Astrocyte of the cerebellum (primary cell): ENCODE measurements around the gene ZNF107.
"Not testable (repeated sequence)": the region's sequence is repeated elsewhere in the genome, so short reads cannot be mapped to it uniquely, and the experiment has no call there.

Source experiments
- DNase-seq: peaks from one replicate; pipeline ENCODE4 v3.0.0-alpha.2; 2011; ENCODE audit warnings: low read depth
- H3K4me3 ChIP-seq: 2 replicates; pipeline ENCODE4 v1.5.1; 2011; ENCODE audit warnings: mild to moderate bottlenecking, low read depth, low read length, moderate library complexity
- in situ Hi-C: cut with HindIII; loops from 2 replicates; pipeline ENCODE4 v1.10.0; 2017; ENCODE audit warnings: low sequenced_read_pairs
- TF ChIP-seq, protein P1 (sequence below): IDR thresholded peaks from 2 replicates; pipeline ENCODE4 v1.5.1; 2012; ENCODE audit warnings: low read length, low read depth, moderate library complexity, mild to moderate bottlenecking; ENCODE audit errors: missing control alignments

ZNF107 gene

GRCh38 chr7:64654796-64655548 is 11.0 kb upstream of the ZNF107 start:
- no peak for DNase-seq
- TF ChIP-seq, protein P1, sequence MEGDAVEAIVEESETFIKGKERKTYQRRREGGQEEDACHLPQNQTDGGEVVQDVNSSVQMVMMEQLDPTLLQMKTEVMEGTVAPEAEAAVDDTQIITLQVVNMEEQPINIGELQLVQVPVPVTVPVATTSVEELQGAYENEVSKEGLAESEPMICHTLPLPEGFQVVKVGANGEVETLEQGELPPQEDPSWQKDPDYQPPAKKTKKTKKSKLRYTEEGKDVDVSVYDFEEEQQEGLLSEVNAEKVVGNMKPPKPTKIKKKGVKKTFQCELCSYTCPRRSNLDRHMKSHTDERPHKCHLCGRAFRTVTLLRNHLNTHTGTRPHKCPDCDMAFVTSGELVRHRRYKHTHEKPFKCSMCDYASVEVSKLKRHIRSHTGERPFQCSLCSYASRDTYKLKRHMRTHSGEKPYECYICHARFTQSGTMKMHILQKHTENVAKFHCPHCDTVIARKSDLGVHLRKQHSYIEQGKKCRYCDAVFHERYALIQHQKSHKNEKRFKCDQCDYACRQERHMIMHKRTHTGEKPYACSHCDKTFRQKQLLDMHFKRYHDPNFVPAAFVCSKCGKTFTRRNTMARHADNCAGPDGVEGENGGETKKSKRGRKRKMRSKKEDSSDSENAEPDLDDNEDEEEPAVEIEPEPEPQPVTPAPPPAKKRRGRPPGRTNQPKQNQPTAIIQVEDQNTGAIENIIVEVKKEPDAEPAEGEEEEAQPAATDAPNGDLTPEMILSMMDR, result no peak
- H3K4me3 ChIP-seq, result no peak overlapping the region
- in situ Hi-C loops, result loop anchor here (25.0 kb wide), 1 partner anchor 232 kb away; no protein-coding TSS in a partner anchor

DNA sequence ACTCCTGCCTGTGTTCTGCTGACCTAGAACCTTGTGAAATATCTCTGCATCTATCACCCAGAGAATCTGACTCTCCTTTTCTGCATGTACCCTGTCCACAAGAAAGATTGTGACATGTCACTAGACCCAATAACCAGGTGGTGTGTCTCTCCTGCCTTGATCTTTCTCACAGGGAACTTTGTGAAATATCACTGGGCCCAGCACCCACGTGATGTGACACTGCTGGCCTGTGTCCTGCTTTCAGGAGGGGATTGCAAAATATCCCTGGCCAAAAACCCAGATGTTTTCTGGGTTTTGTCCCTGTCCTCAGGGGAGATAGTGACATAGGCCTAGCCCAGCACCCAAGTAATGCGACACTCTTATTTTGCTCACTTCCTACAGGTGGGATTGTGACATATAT is 10.1 kb upstream of the ZNF107 start:
- TF ChIP-seq, protein P1, result no peak
- in situ Hi-C loops, result loop anchor here (25.0 kb wide), 1 partner anchor 231 kb away; no protein-coding TSS in a partner anchor
- no peak for DNase-seq
- no peak overlapping the region for H3K4me3 ChIP-seq

- TF ChIP-seq, protein P1, result no peak
- no peak for DNase-seq
- no peak overlapping the region for H3K4me3 ChIP-seq
- in situ Hi-C loops, result loop anchor here (25.0 kb wide), 1 partner anchor 231 kb away; no protein-coding TSS in a partner anchor
These were observed 9.4 kb upstream of the ZNF107 start for GRCh38 chr7:64656489-64656888.

- not testable (repeated sequence) for DNase-seq, H3K4me3 ChIP-seq
- in situ Hi-C loops, result loop anchor here (25.0 kb wide), 1 partner anchor 225 kb away; no protein-coding TSS in a partner anchor
These were observed 3.8 kb upstream of the ZNF107 start for GRCh38 chr7:64662091-64662490.

DNA sequence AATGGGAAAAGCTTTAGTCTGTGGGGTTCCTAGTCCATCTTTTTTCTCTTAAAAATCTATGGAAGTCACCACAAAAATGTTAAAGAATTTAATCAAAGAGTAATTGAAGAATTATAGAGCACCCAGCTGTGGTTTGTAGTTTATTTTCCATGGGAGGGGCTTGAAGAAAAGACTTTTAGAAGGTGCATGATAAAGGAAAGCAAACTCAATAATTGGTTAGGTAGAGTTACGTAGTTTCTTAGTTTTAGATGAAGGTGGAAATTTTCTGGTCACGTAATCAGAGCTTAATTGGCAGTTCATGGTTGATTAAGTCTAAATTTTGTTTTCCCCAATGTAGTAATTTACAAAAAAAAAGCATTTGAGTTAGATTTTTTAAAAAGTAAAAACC is 724 bp downstream of the ZNF107 start:
- H3K4me3 ChIP-seq, result peak overlapping the region; percentile 87
- TF ChIP-seq, protein P1, result no peak
- in situ Hi-C loops, result loop anchor here (25.0 kb wide), 1 partner anchor 221 kb away; no protein-coding TSS in a partner anchor
- DNase-seq, result no peak

GRCh38 chr7:64667311-64667710 is 1.4 kb downstream of the ZNF107 start:
- TF ChIP-seq, protein P1, result no peak
- no peak for DNase-seq
- no peak overlapping the region for H3K4me3 ChIP-seq
- in situ Hi-C loops, result loop anchor here (25.0 kb wide), 1 partner anchor 220 kb away; no protein-coding TSS in a partner anchor

DNA sequence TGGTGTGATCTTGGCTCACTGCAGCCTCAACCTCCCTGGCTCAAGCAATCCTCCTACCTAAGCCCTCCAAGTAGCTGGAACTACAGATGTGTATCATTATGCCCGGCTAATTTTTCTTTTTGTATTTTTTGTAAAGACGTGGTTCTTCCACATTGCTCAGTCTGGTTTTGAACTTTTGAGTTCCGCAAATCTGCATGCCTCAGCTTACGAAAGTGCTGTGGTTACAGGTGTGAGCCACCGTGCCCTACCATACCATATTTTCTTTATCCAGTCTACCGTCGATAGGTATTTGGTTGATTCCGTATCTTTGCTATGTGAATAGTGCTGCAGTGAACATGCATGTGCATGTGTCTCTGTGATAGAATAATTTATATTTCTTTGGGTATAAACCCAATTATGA is 6.5 kb downstream of the ZNF107 start:
- in situ Hi-C loops, result loop anchor here (25.0 kb wide), 1 partner anchor 215 kb away; no protein-coding TSS in a partner anchor
- H3K4me3 ChIP-seq, result no peak overlapping the region
- TF ChIP-seq, protein P1, result no peak
- DNase-seq, result no peak
